Ureter (tissue), 1 donor: ENCODE measurements around the gene BCKDHA. TPM values are rescaled to one million over a fixed set of nuclear protein-coding genes. Genes with fewer than 3 reads are reported as not detected.
"Not testable (repeated sequence)": the region's sequence is repeated elsewhere in the genome, so short reads cannot be mapped to it uniquely, and the experiment has no call there.

ENCODE experiments used
- DNase-seq: peaks from one replicate; pipeline ENCODE4 v3.0.0-alpha.2; 2020; ENCODE audit warnings: low spot score
- total RNA-seq: library from RNA; stranded (reverse); gene quantifications from one replicate; pipeline ENCODE4 v1.2.4, GENCODE V29; 2023
- donor health status: DM: yes; HTN: yes; CAD: no.

Gene BCKDHA
- total RNA-seq, 1 donor from 2014 or later, result 19.8 TPM

GRCh38 chr19:41426116-41426841, 28.7 kb downstream of the BCKDHA start:
- DNase-seq, result no peak

GRCh38 chr19:41426952-41427646, 29.5 kb downstream of the BCKDHA start, which contains the start of gene B3GNT8:
Gene B3GNT8, minus strand, starts transcription at chr19:41427374. Its CDS starts 596 bp downstream, at chr19:41426778.
- DNase-seq, result peak; percentile 91

- DNase-seq, result peak; percentile 75
These were observed 30.2 kb downstream of the BCKDHA start for GRCh38 chr19:41427647-41428480.

DNA sequence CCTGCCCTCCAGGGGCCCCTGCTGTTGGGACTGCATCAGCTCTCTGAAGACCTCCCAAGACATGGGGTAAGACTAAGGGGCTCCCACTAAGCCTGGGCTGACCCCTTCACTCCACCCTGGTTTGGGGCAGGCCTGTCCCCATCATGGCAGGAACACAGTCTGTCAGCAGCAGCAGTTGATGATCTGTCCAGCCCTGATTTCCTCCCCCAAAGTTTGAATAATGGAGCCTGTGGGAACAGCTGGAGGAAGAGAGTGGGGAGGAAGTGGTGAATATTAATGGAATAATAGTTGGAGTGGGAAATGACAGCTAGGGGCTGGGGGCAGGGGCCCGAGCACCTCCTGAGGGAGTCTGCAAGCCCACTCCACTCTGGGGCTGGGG, 30.9 kb downstream of the BCKDHA start:
- DNase-seq, result no peak

DNA sequence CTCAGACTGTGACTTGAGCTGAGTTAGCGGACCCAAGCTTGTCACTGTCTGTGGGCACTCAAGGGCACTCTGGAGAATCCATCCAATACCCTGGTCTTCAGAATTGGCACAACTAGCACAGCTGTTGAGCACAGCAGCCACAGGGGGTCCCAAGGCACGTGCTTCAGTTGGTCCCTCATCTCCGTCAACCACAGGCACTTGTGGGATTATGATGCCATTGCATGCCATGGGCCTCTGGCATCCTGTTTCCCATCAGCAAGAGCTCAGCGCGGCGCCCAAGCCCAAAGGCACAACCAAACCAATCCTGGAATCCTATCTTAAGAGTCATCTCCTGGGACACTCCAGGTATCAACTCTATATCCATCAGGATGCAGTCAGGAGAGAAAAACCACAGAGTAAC, 33.3 kb downstream of the BCKDHA start:
- DNase-seq, result no peak

DNA sequence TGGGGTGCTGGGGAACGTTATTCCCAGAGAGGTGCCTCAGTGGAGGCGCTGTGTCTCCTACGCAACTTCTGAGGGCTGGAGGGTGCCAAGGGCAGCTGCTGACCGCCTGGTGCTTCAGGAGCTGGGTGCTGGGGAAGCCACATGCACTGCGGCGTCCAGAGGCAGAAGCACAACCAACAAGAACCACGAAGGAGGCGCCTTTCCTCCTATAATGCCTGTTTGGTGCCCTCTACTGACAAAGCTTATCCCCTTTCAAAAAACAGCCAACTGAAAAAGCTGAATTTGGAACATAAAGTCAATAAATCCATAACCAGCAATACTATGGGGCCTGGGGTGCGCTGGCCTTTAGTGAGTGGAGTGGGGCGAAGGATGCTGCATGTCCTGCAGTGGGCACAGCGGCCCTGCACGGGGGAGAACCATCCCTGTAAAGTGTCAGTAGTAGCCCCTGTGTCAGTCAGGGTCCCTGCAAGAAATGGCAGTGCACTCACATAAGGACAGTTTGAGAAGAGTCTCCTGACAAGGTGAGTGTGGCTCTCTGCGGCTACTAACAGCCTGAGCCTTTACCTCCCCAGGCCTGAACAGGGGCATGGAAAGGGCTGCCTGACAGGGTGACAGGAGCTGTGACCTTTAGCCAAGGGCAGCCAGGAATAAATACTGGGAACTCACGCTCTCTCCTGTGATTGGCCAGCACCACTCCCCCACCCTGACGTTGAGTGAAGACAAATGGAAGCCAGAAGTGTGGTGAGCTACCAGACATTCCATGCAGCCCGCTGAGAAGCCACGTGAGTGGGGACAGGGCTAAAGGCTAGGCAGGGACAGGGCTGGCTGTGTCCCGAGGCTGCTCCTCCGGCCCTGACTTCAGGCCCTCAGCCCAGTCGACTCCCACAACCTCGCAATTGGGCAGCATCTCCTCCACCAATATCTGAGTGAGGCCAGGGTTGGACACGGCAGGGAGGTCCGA, 34.1 kb downstream of the BCKDHA start:
- DNase-seq, result no peak

GRCh38 chr19:41433171-41433570, 35.6 kb downstream of the BCKDHA start:
- no peak for DNase-seq

DNA sequence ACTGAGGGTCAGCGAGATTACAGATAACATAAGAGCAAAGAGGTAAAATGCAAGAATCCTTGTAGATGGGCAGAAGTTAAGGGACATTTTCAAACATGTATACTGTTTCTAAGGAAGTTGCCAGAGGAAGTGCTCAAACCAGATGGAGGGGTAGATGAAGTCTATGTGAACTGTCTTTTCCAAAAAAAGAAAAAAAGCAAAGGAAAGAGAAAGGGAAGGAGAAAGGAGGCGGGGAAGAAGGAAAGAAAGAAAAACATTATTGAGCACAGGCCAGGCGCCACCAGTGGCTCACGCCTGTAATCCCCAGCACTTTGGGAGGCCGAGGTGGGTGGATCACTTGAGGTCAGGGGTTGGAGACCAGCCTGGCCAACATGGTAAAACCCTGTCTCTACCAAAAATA, 36.8 kb downstream of the BCKDHA start:
- no peak for DNase-seq

DNA sequence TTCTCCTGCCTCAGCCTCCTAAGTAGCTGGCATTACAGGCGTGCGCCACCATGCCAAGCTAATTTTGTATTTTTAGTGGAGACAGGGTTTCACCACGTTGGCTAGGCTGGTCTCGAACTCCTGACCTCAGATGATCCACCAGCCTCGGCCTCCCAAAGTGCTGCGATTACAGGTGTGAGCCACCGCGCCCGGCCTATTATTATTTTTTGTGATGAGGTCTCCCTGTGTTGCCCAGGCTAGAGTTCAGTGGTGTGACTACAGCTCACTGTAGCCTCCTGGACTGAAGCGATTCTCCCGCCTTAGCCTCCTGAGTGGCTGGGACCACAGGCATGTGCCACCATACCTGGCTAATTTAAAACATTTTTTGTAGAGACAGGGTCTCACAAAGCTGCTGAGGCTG, 37.8 kb downstream of the BCKDHA start:
- not testable (repeated sequence) for DNase-seq

DNA sequence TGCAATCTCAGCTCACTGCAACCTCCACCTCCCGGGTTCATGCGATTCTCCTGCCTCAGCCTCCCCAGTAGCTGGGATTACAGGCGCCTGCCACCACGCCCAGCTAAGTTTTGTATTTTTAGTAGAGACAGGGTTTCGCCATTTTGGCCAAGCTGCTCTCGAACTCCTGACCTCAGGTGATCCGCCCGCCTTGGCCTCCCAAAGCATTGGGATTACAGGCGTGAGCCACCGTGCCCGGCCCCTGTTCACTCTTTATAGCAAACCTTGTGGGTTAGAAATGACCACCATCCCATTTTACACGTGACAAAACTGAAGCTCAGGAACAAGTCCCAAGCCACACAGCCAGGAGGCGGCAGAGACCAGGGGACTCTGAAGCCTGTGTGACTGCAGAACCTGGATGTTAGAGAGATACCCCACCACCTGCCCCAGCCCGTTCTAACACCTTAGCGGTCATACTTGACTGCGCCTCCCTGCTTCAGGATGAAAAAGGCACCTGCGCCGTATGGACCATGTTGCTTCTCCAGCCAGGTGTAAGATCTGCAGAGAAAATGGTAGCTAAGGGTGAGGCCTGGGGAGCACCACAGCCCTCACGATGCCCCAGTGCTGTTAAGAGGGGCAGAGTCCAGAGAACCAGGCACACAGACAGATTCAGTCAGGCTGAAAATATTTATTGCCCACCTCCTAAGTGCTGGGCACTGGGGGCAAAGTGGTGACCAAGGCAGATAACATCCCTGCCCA, 38.5 kb downstream of the BCKDHA start:
- DNase-seq, result no peak

GRCh38 chr19:41436674-41436951, 39.0 kb downstream of the BCKDHA start:
- DNase-seq, result no peak

- no peak for DNase-seq
These were observed 40.4 kb downstream of the BCKDHA start for GRCh38 chr19:41437944-41438574.

GRCh38 chr19:41439441-41440222, 42.0 kb downstream of the BCKDHA start, which contains the start of gene DMAC2:
Gene DMAC2, minus strand, starts transcription at chr19:41439912. Its CDS starts 13 bp downstream, at chr19:41439899.
- peak; percentile 95 for DNase-seq

- no peak for DNase-seq
These were observed 43.8 kb downstream of the BCKDHA start for GRCh38 chr19:41441321-41441945.

GRCh38 chr19:41442473-41443355, 45.1 kb downstream of the BCKDHA start, which contains the start of gene ERICH4:
Gene ERICH4, plus strand, starts transcription at chr19:41443156. Its CDS starts 14 bp downstream, at chr19:41443170.
- DNase-seq, result no peak

GRCh38 chr19:41443813-41444455, 46.3 kb downstream of the BCKDHA start:
- no peak for DNase-seq

DNA sequence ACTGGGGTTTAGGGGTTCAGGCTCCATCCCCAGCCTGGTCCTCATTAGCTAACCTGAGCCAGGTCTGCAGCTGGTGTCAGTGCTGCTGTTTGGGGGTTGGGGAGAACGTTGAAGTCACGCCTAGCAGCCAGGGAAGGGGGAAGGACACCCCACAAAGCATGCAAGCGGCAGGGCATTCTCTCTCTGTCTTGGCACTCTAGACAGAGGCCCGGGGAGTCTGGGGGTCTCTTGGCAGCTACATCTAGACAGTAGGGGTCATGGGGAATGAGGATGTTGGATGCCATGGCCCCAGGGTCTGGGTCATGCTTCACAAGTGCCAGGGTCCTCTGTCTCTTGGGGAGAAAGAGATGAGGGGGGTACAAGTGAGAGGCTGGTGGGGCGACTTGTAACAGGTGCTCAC, 48.0 kb downstream of the BCKDHA start:
- no peak for DNase-seq
